ENCODE measurements around the gene GRID2. TPM values are rescaled to one million over a fixed set of nuclear protein-coding genes. Genes with fewer than 3 reads are reported as not detected.

Gene GRID2
- total and polyA plus RNA-seq, 12 donors, result 0.01 to 0.07 (median 0.07) TPM; not detected in 9

DNA sequence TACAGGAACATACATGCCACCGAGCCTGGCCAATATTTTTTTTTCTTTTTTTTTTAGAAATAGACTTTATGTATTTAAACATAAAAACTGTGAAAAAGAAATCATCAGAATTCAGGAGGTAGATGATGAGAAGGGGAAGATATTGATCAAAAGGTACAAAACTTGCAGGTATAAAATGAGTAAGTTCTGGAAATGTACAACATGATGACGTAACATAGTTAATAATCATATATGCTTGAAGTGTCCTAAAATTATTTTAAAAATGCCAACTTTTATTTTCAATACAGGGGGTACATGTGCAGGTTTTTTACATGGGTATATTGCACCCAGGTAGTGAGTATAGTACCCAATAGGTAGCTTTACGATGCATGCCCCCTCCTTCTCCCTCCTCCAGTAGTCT is 337.6 kb downstream of the GRID2 start:
- no peak overlapping the region for H3K27ac ChIP-seq
- TF ChIP-seq, protein P1, sequence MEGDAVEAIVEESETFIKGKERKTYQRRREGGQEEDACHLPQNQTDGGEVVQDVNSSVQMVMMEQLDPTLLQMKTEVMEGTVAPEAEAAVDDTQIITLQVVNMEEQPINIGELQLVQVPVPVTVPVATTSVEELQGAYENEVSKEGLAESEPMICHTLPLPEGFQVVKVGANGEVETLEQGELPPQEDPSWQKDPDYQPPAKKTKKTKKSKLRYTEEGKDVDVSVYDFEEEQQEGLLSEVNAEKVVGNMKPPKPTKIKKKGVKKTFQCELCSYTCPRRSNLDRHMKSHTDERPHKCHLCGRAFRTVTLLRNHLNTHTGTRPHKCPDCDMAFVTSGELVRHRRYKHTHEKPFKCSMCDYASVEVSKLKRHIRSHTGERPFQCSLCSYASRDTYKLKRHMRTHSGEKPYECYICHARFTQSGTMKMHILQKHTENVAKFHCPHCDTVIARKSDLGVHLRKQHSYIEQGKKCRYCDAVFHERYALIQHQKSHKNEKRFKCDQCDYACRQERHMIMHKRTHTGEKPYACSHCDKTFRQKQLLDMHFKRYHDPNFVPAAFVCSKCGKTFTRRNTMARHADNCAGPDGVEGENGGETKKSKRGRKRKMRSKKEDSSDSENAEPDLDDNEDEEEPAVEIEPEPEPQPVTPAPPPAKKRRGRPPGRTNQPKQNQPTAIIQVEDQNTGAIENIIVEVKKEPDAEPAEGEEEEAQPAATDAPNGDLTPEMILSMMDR (IDR thresholded peaks at IDR 0.05), result no peak
- no peaks in the 10 kb centered on the region for H3K36me3 ChIP-seq
- H3K27me3 ChIP-seq, result no peaks in the 10 kb centered on the region
- no peak overlapping the region for H3K4me3 ChIP-seq
- 89 to 92% methylated on average over 3 of the region's 3 CpGs for WGBS, 2 donors
- ATAC-seq (no peak), DNase-seq (no peak)
- H3K9me3 ChIP-seq, result peaks cover 0 to 4% (median 0%) of the 10 kb centered on the region in 11 donors
- H3K4me1 ChIP-seq, result no peaks in the 10 kb centered on the region
- intact Hi-C loops (cut with DNase I), result no loop called here

DNA sequence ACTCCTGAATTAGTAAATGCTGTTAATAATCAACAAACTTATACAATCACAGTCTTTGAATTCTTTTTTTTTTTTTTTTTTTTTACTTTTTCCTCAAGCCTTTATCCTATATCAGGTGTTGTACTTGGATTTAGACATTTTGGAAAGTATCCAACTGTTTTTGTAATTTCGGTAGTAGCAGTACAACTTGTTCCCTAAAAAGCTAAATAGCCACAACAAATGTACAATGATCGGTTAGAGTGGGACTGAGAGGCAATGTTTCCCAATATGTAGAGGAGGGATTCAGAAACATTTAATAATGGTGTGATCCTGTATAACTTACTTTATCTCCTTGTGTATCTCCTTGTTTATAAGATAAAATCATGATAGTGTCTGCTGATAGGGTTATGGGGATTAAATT is 343.1 kb downstream of the GRID2 start:
- no peak for DNase-seq
- H3K36me3 ChIP-seq, result no peaks in the 10 kb centered on the region
- 73 to 74% methylated on average over 2 of the region's 2 CpGs for WGBS, 2 donors
- H3K27me3 ChIP-seq, result no peaks in the 10 kb centered on the region
- ATAC-seq, result no peak
- TF ChIP-seq, protein P1 (IDR thresholded peaks at IDR 0.05), result no peak
- no peaks in the 10 kb centered on the region for H3K4me1 ChIP-seq
- no peak overlapping the region for H3K4me3 ChIP-seq
- H3K27ac ChIP-seq, result no peak overlapping the region
- H3K9me3 ChIP-seq, result peaks cover 0 to 4% (median 0%) of the 10 kb centered on the region in 11 donors
- intact Hi-C loops (cut with DNase I), result no loop called here

DNA sequence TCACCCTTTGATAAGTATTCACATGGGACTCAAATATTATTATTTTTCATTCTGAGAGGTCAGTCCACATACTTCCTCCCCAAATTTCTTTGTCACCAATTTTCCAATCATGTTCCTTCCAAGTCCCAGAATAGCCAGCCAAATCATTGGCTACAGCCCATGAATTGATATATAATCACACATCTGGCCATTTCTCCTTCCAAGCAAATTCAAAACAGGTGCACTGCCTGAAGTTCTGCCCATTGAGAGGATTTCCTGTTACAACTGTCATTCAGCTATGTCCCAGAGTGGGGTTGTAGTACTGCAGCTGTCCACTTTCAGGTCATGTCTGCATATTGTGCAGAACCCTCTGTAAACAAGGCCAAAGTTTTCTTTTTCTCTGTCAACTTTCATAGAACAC is 347.8 kb downstream of the GRID2 start:
- Histone ChIP-seq H3K27ac (no peak overlapping the region), H3K27me3 (no peaks in the 10 kb centered on the region), H3K9me3 (peaks cover 0 to 11% (median 0%) of the 10 kb centered on the region in 11 donors), H3K4me1 (no peaks in the 10 kb centered on the region), H3K4me3 (no peak overlapping the region), H3K36me3 (no peaks in the 10 kb centered on the region)
- TF ChIP-seq, protein P1 (IDR thresholded peaks at IDR 0.05), result no peak
- no peak for DNase-seq
- intact Hi-C loops (cut with DNase I), result no loop called here
- no peak for ATAC-seq

DNA sequence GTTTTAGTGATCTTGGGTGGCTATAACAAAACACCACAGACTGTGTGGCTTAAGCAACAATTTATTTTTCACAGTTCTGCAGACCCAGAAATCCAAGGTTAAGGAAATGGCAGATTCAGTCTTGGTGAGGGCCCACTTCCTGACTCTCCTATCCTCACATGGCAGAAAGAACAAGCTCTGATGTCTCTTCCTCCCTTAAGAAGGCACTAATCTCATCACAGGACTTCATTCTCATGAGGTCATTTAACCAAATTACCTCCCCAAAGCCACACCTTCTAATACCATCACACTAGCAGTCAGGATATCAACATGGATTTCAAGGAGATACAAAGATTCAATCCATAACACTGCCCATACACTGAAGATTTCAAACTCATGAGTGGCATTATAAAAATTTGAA is 350.3 kb downstream of the GRID2 start:
- TF ChIP-seq, protein P1 (IDR thresholded peaks at IDR 0.05), result no peak
- intact Hi-C loops (cut with DNase I), result no loop called here
- no peak overlapping the region for H3K4me3 ChIP-seq
- H3K27me3 ChIP-seq, result no peaks in the 10 kb centered on the region
- no peaks in the 10 kb centered on the region for H3K4me1 ChIP-seq
- ATAC-seq (no peak), DNase-seq (no peak)
- no peaks in the 10 kb centered on the region for H3K36me3 ChIP-seq
- H3K27ac ChIP-seq, result no peak overlapping the region
- H3K9me3 ChIP-seq, result peaks cover 0 to 11% (median 0%) of the 10 kb centered on the region in 11 donors

DNA sequence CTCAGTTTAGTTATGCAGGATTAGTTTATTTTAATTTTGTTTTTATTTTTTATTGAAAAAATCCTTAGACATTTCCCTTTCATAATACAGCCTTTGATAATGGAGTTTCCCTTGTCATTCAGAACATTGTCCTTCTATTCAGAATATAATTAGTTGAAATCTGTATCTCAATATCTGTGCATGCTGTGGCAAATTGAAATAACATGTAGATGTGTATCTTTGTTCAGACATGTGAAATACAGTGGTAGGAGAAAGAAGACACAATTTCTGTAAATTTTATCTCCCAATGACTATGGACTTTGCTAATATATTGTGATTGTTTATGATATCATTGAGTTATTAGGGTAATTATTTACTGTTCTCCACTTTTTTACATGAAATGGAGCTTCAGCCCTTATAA is 353.9 kb downstream of the GRID2 start:
- Histone ChIP-seq H3K27ac (no peak overlapping the region), H3K9me3 (peaks cover 0 to 7% (median 0%) of the 10 kb centered on the region in 11 donors), H3K36me3 (no peaks in the 10 kb centered on the region), H3K4me1 (no peaks in the 10 kb centered on the region), H3K27me3 (no peaks in the 10 kb centered on the region), H3K4me3 (no peak overlapping the region)
- intact Hi-C loops (cut with DNase I), result no loop called here
- DNase-seq (no peak), ATAC-seq (no peak)
- TF ChIP-seq, protein P1 (IDR thresholded peaks at IDR 0.05), result no peak

All from heart right ventricle (tissue), 16 donors.